WERI-Rb-1 (cell line): ENCODE measurements around the gene CLCN3.

ENCODE experiments used
- DNase-seq: peaks from one replicate; pipeline ENCODE4 v3.0.0-alpha.2; 2020
- H3K27ac ChIP-seq: fragments of 250-450 bp; sonication (Bioruptor Pico); 2 replicates; pipeline ENCODE4 v1.5.1; 2020; ENCODE audit warnings: mild to moderate bottlenecking, moderate library complexity
- H3K27me3 ChIP-seq: fragments of 250-450 bp; sonication (Bioruptor Pico); 2 replicates; pipeline ENCODE4 v1.5.1; 2021; ENCODE audit warnings: mild to moderate bottlenecking, low read depth, moderate library complexity; ENCODE audit not compliant: insufficient read depth, severe bottlenecking
- H3K36me3 ChIP-seq: fragments of 250-450 bp; sonication (Bioruptor Pico); 2 replicates; pipeline ENCODE4 v1.5.1; 2020; ENCODE audit warnings: mild to moderate bottlenecking, moderate library complexity
- H3K4me3 ChIP-seq: 2 replicates; pipeline ENCODE4 v1.5.1; 2011; ENCODE audit warnings: low read depth, mild to moderate bottlenecking, control low read depth, low read length
- H3K9me3 ChIP-seq: fragments of 250-450 bp; sonication (Bioruptor Pico); 2 replicates; pipeline ENCODE4 v1.5.1; 2021; ENCODE audit warnings: mild to moderate bottlenecking, moderate library complexity; ENCODE audit not compliant: severe bottlenecking
- TF ChIP-seq, protein P1 (sequence below): IDR thresholded peaks from 2 replicates; pipeline ENCODE4 v1.5.1; 2011; ENCODE audit warnings: low read depth, mild to moderate bottlenecking, control low read depth, inconsistent platforms, low read length

The CLCN3 gene

DNA sequence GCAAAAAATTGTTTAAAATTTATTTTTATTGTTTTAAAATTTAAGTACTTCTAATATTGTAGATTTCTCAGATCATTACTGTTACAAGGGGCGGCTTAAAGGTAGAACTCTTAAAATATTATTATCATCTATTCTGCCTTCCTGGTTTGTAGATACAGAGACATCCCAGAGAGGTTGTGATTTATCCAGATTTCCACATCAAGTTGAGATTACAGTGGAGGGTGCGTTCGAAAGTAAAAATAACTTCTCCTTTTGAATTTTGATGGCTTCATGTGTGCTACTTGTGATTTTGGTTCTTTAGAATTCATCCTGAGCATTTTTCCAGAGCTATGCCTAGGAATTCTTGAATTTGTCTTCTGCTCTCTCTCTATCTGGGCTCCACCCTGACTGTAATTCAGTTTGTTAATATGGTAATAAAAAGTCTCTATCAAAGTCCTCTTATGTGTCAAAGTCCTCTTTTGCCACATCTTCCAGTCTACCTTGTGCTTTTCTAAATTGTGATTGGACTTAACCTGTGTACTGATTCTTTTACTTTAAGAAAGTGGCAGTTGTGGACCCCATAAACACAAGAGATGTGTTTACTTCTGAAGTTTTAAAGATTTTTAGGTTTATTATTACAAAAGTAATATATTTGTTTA, 37.2 kb downstream of the CLCN3 start:
- no peak overlapping the region for H3K27ac ChIP-seq
- TF ChIP-seq, protein P1, sequence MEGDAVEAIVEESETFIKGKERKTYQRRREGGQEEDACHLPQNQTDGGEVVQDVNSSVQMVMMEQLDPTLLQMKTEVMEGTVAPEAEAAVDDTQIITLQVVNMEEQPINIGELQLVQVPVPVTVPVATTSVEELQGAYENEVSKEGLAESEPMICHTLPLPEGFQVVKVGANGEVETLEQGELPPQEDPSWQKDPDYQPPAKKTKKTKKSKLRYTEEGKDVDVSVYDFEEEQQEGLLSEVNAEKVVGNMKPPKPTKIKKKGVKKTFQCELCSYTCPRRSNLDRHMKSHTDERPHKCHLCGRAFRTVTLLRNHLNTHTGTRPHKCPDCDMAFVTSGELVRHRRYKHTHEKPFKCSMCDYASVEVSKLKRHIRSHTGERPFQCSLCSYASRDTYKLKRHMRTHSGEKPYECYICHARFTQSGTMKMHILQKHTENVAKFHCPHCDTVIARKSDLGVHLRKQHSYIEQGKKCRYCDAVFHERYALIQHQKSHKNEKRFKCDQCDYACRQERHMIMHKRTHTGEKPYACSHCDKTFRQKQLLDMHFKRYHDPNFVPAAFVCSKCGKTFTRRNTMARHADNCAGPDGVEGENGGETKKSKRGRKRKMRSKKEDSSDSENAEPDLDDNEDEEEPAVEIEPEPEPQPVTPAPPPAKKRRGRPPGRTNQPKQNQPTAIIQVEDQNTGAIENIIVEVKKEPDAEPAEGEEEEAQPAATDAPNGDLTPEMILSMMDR, result no peak
- DNase-seq, result no peak
- no peaks in the 10 kb centered on the region for H3K27me3 ChIP-seq
- H3K36me3 ChIP-seq, result no peaks in the 10 kb centered on the region
- no peak overlapping the region for H3K4me3 ChIP-seq
- no peaks in the 10 kb centered on the region for H3K9me3 ChIP-seq

DNA sequence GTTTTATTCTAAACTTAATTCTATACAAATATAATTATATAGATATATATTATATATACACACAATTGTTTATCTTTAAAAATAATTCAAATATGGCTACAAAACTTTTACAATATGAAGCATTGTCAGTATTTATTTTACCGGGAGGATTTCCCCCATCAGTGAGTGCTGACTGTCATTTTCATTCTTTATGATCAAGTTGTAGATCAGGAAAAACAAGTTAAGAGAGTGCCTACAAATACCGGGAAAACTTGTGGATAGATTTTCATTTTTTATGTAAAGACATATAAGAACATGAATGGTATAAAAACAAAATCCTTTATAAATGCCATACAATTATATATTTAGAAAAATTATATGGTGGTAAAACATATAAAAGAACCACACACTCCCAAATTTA, 37.8 kb downstream of the CLCN3 start:
- Histone ChIP-seq H3K27me3 (no peaks in the 10 kb centered on the region), H3K36me3 (no peaks in the 10 kb centered on the region), H3K4me3 (no peak overlapping the region), H3K9me3 (no peaks in the 10 kb centered on the region), H3K27ac (no peak overlapping the region)
- no peak for DNase-seq
- TF ChIP-seq, protein P1, result no peak

- H3K27me3 ChIP-seq, result no peaks in the 10 kb centered on the region
- no peak for DNase-seq
- TF ChIP-seq, protein P1, result no peak
- H3K4me3 ChIP-seq, result no peak overlapping the region
- no peaks in the 10 kb centered on the region for H3K9me3 ChIP-seq
- peak overlapping the region; percentile 77 for H3K27ac ChIP-seq
- H3K36me3 ChIP-seq, result no peaks in the 10 kb centered on the region
Observed at GRCh38 chr4:169658975-169659715, 38.8 kb downstream of the CLCN3 start.

DNA sequence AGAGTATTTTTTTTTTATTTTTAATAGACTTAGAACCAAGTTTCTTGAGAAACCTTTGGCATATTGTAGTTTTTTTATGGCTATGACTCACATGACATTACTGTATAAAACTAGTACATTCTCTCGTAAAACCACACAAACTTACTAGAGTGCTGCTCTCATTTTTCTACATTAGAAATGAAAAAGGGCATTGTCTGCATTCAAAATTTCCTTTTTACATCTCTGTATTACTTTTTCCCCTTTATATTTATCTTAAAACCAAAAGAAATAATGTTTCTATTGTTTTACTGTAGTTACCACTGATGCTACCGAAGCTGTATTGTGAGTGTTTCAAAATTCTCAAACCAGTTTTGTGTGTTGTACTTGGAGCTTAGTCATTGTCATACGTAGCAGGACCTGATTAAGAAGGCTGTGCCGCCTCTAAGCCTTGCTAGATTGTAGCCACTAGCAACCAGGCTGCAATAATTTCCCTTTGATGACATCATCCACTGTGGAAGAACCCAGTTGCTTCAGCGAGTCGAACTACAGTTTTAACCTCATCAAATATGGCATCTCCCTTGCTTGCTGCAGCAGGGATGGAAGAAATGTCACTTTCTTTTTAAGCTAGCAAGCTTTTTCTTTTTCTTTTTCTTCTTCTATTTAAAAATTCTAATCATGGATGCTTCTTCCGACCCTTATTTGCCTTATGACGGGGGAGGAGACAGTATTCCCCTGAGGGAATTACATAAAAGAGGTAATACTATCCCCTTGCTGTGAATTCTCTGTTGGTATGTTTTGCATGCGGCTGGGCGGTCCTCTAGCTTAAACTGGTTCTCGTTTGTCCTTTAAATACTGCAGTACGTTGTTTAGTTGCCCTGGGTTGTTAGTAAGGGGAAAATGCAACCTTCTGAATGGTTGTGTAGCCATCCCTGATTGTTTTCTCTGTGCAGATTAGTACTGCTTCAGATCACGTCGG, 39.6 kb downstream of the CLCN3 start:
- no peaks in the 10 kb centered on the region for H3K36me3 ChIP-seq
- peak overlapping the region; percentile 64 for H3K4me3 ChIP-seq
- peak; percentile 87 for DNase-seq
- H3K27ac ChIP-seq, result peak overlapping the region; percentile 77
- no peaks in the 10 kb centered on the region for H3K27me3 ChIP-seq
- no peaks in the 10 kb centered on the region for H3K9me3 ChIP-seq
- TF ChIP-seq, protein P1, result no peak

GRCh38 chr4:169660929-169661328, 40.6 kb downstream of the CLCN3 start:
- Histone ChIP-seq H3K9me3 (no peaks in the 10 kb centered on the region), H3K36me3 (no peaks in the 10 kb centered on the region), H3K27me3 (no peaks in the 10 kb centered on the region), H3K27ac (peak overlapping the region; percentile 77), H3K4me3 (peak overlapping the region; percentile 64)
- TF ChIP-seq, protein P1, result no peak
- no peak for DNase-seq
